HG03060 (cell line): Measurements from ENCODE around the gene MEX3A.
"Not testable (repeated sequence)": the region's sequence is repeated elsewhere in the genome, so short reads cannot be mapped to it uniquely, and the experiment has no call there.

Experiments
- ATAC-seq: cut with Tn5 transposase; IDR thresholded peaks from one replicate; pipeline ENCODE4 v1.9.1; 2021; ENCODE audit warnings: low read depth, moderate number of reproducible peaks; ENCODE audit not compliant: unreplicated experiment

The MEX3A gene

DNA sequence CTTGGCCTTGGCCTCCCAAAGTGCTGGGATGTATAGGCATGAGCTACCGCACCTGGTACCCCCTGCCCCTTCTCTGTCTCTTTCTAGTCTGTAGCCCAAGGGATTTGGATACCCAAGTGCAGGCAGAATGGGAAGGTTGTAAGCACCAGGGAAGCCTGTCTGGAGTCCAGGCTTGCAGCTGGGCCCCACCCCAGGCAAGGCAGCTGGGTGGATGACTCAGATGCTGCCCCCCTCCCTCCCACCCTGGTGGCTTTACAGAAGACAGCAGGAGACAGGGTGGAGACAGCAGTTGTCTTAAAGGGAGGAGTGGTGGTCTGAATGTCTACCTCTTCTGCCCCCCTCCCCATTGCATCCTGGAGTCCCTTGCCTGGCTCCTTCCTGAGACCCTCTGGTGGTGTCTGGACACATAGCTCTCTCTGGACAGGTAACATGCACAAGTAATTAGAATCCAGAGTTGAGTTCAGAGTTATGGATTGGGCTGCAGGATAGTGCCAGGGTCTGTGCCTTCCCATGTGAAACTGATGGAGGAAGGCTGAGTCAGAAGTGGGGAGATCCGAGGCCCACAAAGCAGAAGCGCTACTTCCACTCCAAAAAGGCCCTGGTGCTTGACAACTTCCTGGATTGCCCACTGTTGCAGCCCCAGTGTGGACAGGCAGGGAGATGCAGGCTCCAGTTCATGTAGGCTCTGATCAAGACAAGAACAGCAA lies 37.4 kb upstream of the MEX3A start:
- ATAC-seq, result no peak

DNA sequence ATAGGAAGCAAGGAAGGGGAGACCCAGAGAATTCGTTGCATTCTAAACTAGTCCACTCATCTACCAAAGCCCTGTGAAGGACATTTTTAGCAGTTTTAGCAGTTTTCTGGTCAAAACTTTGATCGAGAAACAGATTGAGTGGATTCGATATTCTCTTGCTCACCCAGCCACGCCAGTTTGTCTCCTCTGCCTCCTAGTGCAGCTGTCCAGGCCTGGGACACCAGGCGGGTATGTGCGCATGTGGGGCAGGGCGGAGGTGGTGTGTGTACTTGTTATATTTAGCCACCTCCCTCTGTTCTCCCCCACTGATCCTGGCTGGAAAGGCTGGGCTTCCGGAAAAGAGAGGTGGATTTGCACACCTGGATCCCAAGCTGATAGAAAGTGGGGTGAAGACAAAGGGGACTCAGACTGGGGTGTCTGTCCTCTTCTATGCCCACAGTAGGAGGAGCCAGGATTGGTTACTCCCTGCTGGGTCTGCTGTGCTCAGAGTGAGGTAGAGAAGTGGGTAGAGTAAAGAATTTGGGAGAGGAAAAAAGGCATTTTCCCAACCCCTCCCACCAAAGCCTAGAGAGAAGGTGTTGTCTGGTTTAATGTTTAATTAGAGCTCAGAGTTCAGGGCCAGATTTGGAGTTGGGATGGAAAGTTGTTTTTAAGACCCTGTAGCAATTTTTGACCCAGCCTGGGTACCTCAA lies 36.1 kb upstream of the MEX3A start:
- no peak for ATAC-seq

DNA sequence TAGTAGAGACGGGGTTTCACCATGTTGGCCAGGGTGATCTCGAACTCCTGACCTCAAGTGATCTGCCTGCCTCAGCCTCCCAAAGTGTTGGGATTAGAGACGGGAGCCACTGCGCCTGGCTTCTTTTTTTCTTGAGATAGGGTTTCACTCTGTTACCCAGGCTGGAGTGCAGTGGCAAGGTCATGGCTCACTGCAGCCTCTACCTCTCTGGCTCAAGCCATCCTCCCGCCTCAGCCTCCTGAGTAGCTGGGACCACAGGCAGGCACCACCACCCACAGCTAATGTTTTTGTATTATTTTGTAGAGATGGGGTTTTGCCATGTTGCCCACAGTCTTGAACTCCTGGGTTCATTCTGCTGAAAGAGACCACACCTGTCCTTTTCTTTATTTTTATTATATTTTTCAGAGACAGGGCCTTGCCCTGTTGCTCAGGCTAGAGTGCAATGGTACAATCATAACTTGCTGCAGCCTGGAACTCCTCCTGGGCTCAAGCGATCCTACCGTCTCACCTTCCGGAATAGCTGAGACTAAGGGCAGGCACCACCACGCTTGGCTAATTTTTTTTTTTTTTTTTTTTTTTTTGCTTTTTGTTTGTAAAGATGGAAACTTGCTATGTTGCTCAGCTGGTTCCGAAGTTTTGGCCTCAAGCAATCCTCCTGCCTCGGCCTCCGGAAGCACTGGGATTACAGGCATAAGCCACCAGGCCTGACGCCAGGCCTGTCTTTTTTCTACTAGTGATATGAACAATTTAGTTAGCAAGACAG lies 35.3 kb upstream of the MEX3A start:
- ATAC-seq, result no peak

- ATAC-seq, result not testable (repeated sequence)
Observed at GRCh38 chr1:156116731-156117130, 34.5 kb upstream of the MEX3A start.

DNA sequence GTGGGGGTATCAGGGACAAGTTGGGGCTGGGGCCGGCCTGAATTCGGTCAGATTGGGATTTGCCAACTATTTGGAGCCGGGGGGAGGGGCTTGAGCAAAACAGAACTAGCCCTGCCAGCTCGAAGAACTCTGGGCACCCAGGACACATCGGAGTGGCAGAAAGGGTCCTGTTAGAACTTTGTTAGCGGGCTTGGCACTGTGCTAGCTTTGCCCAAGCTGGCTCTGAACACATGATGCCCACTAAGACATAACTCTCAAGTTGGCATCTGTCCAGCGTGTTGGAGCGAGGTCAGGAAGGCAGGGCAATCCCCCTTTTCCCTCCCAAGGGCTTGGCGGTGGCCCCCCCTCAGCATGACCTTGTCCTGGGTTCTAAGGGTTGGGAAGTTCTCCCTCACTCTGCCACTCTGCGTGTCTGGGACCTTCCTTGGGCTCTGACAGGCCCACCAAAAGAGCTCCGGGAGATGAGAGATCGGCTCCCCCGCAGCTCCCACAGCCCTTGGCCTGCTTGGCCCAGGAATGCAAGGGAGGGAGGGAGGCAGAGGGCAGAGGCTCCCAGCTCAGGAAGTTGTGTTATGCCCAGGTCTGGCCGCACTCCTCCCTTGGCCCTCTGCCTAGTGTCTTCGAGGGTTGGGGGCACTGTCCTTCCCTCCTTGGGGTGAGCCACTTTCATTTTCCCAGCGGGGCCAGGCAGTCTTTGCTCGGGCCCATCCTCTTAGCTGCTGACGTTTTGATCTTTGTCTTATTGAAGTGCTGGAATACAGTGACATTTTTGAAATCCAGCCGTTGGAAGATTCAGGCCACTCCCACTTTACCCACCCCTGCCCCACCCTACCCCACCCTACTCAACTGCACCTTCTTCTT lies 33.5 kb upstream of the MEX3A start:
- ATAC-seq, result no peak

DNA sequence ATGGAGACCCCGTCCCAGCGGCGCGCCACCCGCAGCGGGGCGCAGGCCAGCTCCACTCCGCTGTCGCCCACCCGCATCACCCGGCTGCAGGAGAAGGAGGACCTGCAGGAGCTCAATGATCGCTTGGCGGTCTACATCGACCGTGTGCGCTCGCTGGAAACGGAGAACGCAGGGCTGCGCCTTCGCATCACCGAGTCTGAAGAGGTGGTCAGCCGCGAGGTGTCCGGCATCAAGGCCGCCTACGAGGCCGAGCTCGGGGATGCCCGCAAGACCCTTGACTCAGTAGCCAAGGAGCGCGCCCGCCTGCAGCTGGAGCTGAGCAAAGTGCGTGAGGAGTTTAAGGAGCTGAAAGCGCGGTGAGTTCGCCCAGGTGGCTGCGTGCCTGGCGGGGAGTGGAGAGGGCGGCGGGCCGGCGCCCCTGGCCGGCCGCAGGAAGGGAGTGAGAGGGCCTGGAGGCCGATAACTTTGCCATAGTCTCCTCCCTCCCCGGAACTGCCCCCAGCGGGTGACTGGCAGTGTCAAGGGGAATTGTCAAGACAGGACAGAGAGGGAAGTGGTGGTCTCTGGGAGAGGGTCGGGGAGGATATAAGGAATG lies 32.8 kb upstream of the MEX3A start:
- ATAC-seq, result peak; percentile 2

DNA sequence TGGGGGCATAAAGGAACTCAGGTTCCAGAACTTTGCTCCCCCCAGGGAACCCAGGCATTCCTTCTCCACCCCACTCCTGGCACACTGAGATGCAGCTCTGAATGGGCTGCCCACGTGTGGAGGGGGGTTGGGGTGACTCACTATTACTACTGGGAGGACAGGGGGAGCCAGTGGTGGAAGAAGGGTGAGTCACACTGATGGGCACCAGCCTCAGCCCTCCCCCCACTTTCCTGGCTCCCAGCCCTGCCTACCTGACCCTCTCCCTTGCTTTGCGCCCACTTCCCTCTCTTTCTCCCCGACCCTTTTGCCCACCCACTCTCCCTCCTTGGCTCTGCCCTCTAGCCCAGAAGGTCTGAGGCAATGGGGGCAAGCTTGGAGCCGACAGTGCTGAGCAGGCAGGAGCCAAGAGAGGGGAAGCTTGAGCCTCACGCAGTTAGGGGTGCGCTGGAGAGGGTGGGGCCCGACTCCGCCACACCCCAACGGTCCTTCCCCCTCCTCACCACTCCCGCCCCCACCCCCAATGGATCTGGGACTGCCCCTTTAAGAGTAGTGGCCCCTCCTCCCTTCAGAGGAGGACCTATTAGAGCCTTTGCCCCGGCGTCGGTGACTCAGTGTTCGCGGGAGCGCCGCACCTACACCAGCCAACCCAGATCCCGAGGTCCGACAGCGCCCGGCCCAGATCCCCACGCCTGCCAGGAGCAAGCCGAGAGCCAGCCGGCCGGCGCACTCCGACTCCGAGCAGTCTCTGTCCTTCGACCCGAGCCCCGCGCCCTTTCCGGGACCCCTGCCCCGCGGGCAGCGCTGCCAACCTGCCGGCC lies 32.0 kb upstream of the MEX3A start, which contains the start of gene LMNA:
LMNA (plus strand) TSS at position 611 of the 818 bp plus-strand sequence. CDS start 208 bp downstream, outside the sequence.
- peak; percentile 57 for ATAC-seq

DNA sequence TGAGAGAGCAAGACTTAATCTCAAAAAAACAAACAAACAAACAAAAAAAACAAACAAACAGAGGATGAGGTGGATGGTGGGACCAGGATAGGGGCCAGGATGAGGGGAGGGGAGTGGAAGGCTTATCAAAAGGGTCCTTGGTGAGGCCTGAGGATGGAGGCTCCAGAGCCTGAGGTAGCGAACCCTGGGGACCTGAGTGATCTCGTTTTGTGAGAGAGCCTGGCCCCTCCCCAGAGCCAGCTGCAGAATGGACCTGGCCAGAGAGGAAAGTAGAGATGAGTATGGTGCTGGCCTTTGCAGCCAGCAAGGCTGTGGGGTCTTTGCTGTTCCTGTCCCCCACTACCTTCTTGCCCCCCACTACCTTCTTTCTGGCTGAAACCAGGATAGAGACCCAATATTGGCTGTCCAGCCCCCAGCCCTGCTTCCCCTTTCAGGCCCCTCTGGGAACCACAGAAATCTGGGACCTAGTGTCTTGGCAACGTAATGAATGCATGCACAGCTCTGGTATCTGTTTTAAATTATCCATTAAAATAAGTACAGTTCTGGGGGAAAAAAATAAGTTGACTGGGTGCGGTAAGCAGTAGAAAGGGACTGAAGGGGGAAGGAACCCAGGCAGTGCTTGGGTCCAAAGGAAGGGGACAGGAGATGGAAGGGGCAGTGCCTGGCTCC lies 31.2 kb upstream of the MEX3A start:
- no peak for ATAC-seq

DNA sequence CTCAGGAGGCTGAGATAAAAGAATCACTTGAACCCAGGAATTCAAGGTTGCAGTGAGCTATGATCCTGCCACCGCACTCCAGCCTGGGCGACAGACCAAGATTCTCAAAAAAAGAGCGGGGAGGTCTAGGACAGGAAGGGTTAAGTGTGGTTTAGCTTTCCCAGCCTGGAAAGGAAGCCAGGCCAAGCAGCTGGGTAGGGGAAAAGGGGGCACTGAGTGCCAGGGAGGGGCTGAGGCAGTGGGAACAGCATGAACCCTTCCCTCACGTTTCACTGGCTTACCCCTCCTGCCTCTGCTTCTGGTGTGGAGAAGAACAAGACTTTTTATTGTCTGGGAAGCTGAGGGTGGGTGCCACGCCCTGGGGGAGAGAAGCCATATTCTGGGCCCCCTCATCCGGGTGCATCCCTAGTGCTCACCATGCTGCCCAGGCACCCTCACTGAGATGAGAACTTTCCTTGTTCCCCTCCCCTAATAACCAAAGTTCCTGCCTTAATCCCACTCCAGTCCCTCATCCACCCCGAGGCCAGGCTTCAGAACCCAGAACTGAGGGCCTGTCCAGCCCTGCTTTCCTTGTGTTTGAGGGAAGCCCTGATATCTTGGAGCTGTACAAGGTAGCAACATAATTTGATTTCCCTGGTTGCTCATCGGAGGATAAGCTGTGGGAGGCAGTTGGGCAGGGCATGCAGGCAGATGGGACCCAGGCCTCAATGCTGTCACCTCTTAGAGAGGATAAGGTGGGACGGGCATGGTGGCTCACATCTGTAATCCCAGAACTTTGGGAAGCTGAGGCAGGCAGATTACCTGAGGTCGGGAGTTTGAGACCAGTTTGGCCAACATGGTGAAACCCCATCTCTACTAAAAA lies 30.2 kb upstream of the MEX3A start:
- ATAC-seq, result no peak

GRCh38 chr1:156111355-156111962 lies 29.2 kb upstream of the MEX3A start:
- ATAC-seq, result no peak

GRCh38 chr1:156110252-156110651 lies 28.0 kb upstream of the MEX3A start:
- no peak for ATAC-seq

DNA sequence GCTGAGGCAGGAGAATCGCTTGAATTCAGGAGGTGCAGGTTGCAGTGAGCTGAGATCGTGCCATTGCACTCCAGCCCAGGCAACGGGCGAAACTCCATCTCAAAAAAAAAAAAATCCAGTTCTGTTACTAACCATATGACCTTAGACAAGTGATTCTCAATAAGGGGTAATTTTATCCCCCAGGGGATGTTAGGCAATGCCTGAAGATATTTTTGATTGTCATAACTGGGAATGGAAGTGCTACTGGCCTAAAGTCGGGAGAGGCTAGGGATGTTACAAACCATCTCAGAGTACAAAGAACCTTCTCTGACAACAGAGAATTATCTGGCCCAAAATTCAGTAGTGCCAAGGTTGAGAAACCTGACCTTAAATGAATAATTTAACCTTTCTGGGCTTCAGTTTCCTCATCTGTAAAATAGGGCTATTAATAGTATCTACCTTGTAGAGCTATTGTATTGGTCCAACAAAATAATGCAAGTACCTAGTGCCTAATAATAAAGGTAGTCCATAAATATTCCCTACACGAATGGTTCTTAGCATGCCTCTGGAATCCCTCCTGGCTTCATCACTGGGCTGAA lies 26.5 kb upstream of the MEX3A start:
- no peak for ATAC-seq

DNA sequence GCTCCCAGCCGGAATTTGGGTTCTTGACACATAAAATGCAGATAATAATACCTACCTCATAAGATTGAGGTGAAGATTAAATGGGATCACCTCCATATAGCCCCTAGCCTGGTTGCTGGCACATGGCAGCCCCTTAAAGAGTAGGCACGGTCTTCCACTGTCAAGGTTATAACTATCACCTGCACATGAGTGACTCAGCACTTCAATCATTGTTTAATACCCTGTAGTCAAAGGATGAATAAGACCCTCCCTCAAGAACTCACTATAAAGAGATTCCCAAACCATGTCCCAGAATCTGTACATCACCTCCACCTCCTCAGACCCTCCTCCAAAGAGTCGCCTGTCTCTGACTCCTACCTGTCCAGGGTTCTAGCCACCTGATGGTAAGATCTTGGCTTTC lies 25.8 kb upstream of the MEX3A start:
- ATAC-seq, result no peak

DNA sequence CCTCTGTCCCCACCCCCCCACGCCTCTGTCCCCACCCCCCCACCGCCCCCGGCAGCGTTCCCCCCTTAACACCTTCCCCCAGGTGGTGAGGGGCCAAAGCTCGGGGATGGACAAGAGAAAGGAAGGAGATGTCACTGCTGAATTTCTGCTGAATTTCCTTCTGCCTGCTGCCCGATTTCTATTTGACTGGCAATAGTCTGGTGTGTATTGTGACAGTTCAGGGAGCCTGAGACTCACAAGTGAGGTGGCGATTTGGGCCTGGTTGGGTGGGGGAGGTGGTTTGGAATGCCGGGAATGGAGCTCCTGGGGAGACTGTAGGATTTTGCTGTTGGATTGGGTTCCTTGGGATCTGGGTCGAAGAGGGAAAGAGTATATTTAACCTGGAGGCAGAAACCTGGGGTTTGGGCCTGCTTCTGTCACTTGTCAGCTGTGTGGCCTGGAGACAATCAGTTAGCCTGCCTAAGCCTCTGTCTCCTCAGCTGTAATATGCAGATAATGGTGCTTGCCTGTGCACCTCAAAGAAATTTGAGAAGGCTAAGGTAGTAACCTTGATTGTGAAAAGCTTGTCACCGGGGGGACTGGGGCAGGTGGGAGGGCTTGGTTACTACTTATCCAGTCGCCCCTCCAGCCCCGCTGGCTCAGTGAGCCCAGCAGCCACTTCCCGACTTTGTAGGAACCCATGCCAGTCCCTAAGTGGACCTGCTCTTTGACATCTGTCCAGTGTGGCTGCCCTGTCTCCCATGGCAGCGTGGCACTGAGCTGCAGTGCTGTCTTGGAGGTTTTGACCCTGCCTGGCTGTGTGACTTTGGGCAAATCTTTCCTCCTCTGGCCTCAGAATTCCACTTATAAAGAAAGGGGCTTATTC lies 24.6 kb upstream of the MEX3A start:
- ATAC-seq, result peak; percentile 12

DNA sequence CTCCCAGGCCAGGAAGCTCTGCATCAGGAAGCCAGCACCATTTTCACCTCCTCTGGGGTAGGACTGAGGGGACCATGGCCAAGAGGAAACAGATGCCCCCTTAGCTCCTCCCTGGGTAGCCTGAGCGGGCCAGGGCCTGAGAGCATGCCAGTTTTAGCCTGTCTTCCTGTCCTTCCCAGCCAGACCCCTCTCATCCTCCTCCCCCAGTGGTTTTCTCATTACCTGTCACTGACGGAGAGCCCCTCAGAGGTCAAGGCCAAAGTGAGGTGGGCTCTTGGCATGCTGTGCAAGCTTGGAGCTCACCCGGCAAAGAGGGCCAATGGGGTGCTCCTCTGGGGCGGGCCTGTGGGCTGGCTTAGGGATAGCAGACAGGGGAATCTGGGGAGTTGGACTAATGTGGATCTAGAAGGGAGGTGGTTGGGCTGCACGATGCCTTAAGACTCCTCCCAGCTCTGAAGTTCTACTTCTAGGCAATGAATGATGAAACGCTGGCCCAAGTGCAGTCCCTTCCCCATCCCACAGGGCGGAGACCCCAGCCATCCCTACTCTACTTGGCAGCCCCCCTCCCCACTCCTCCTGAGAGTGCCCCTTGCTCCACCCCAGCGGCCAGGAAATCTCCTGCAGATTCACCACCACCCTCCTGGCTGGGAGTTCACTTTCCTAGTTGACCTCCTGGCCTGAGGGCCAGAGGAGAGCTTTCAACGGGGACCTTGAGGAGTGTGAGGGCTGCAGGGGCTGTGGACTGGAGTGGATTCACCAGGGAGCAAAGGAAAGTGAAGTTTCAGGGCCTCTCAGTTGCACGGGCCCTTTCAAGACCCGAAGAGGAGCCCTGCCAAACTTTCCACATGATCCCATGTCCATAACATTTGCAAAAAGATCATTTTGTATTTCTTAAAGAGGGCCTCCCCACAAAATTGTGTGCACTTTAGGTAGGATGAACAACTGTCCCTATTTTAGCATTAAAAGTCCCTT lies 22.9 kb upstream of the MEX3A start:
- ATAC-seq, result no peak
